ENCODE measurements around the gene SPEF2.

The SPEF2 gene

GRCh38 chr5:35741126-35741716 lies 123.6 kb downstream of the SPEF2 start:
- DNase-seq (ENCODE audit: low spot score): no peak
- Histone ChIP-seq H3K27ac (no peak overlapping the region), H3K4me3 (no peak overlapping the region)
- TF ChIP-seq CTCF (IDR thresholded peaks at IDR 0.05): no peak

GRCh38 chr5:35741971-35742370 lies 124.3 kb downstream of the SPEF2 start:
- Histone ChIP-seq H3K27ac (no peak overlapping the region), H3K4me3 (no peak overlapping the region)
- DNase-seq (ENCODE audit: low spot score): no peak
- TF ChIP-seq CTCF (IDR thresholded peaks at IDR 0.05): no peak

- H3K4me3 ChIP-seq: no peak overlapping the region
- TF ChIP-seq CTCF (IDR thresholded peaks at IDR 0.05): no peak
- no peak overlapping the region for H3K27ac ChIP-seq
- DNase-seq (ENCODE audit: low spot score): no peak
Observed at GRCh38 chr5:35743644-35744043, 126.0 kb downstream of the SPEF2 start.

- TF ChIP-seq CTCF (IDR thresholded peaks at IDR 0.05): no peak
- DNase-seq (ENCODE audit: low spot score): no peak
- Histone ChIP-seq H3K4me3 (no peak overlapping the region), H3K27ac (no peak overlapping the region)
Observed at GRCh38 chr5:35745193-35745592, 127.5 kb downstream of the SPEF2 start.

GRCh38 chr5:35745660-35746059 lies 128.0 kb downstream of the SPEF2 start:
- Histone ChIP-seq H3K4me3 (no peak overlapping the region), H3K27ac (no peak overlapping the region)
- TF ChIP-seq CTCF (IDR thresholded peaks at IDR 0.05): no peak
- no peak for DNase-seq (ENCODE audit: low spot score)

- no peak for TF ChIP-seq CTCF (IDR thresholded peaks at IDR 0.05)
Observed at GRCh38 chr5:35752012-35752411, 134.3 kb downstream of the SPEF2 start.

GRCh38 chr5:35753500-35753899 lies 135.8 kb downstream of the SPEF2 start:
- TF ChIP-seq CTCF (IDR thresholded peaks at IDR 0.05): no peak
- Histone ChIP-seq H3K27ac (no peak overlapping the region), H3K4me3 (no peak overlapping the region)
- DNase-seq (ENCODE audit: low spot score): no peak

More at GRCh38 chr5:35752012-35752411, 134.3 kb downstream of the SPEF2 start:
- H3K27ac ChIP-seq: no peak overlapping the region
- DNase-seq (ENCODE audit: low spot score): no peak
- no peak overlapping the region for H3K4me3 ChIP-seq

All from coronary artery (tissue), 2 donors.